Renal cortex interstitium (tissue), 11 donors: ENCODE results near the gene QPCT. TPM values are rescaled to one million over a fixed set of nuclear protein-coding genes. Genes with fewer than 3 reads are reported as not detected.
"Not testable (repeated sequence)": the region's sequence is repeated elsewhere in the genome, so short reads cannot be mapped to it uniquely, and the experiment has no call there.

Source experiments
- DNase-seq, 11 donors: peaks; one replicate each; pipeline ENCODE4 v3.0.0-alpha.2; 2013; ENCODE audit warnings: low read depth in 9 of 11, low spot score in 4 of 11; ENCODE audit errors: extremely low read depth in 1 of 11
- polyA plus RNA-seq, 3 donors: library from polyadenylated mRNA; unstranded; fragments of 120-200 nt; gene quantifications; one replicate each; pipeline ENCODE4 v1.2.1, GENCODE V29; 2013; ENCODE audit not compliant: insufficient read length in 3 of 3

Gene QPCT
- polyA plus RNA-seq, 3 donors, result 9.5 to 14.3 (median 14.3) TPM

- no peak for DNase-seq
Observed at GRCh38 chr2:37375741-37376288, 31.4 kb downstream of the QPCT start.

GRCh38 chr2:37376421-37377186, 32.2 kb downstream of the QPCT start:
- no peak for DNase-seq

- no peak for DNase-seq
Observed at GRCh38 chr2:37377187-37377532, 32.7 kb downstream of the QPCT start.

GRCh38 chr2:37378411-37378810, 34.0 kb downstream of the QPCT start:
- no peak for DNase-seq

- no peak for DNase-seq
Observed at GRCh38 chr2:37379881-37380296, 35.5 kb downstream of the QPCT start.

GRCh38 chr2:37380787-37381186, 36.4 kb downstream of the QPCT start:
- DNase-seq, result not testable (repeated sequence)

GRCh38 chr2:37384261-37384660, 39.8 kb downstream of the QPCT start:
- DNase-seq, result not testable (repeated sequence)

- no peak for DNase-seq
Observed at GRCh38 chr2:37387148-37387835, 42.9 kb downstream of the QPCT start.

GRCh38 chr2:37388074-37388473, 43.6 kb downstream of the QPCT start:
- no peak for DNase-seq

- no peak for DNase-seq
Observed at GRCh38 chr2:37389395-37389794, 45.0 kb downstream of the QPCT start.

GRCh38 chr2:37389989-37390765, 45.7 kb downstream of the QPCT start:
- DNase-seq, result peak in 5 of 11 donors; percentile 22 to 44 (median 35)

- no peak for DNase-seq
Observed at GRCh38 chr2:37390777-37391176, 46.3 kb downstream of the QPCT start.

- no peak for DNase-seq
Observed at GRCh38 chr2:37391711-37392110, 47.3 kb downstream of the QPCT start.

GRCh38 chr2:37392428-37392827, 48.0 kb downstream of the QPCT start:
- no peak for DNase-seq

GRCh38 chr2:37394263-37394662, 49.8 kb downstream of the QPCT start:
- no peak for DNase-seq

GRCh38 chr2:37394796-37395555, 50.5 kb downstream of the QPCT start:
- DNase-seq, result no peak

- DNase-seq, result no peak
Observed at GRCh38 chr2:37396890-37397565, 52.6 kb downstream of the QPCT start.

GRCh38 chr2:37398990-37399389, 54.6 kb downstream of the QPCT start:
- no peak for DNase-seq
